Measurements from ENCODE around the gene EPHA6. TPM values are rescaled to one million over a fixed set of nuclear protein-coding genes. Genes with fewer than 3 reads are reported as not detected.
A peak's percentile ranks its signal among the peaks of the same experiment; 100 is the strongest.

EPHA6 gene
- total and polyA plus RNA-seq, 7 donors: 0.58 to 53.5 (median 45.4) TPM; not detected in 2

GRCh38 chr3:96991800-96992365 lies 177.5 kb downstream of the EPHA6 start:
- intact Hi-C loops (cut with DNase I): no loop called here
- no peaks in the 10 kb centered on the region for H3K36me3 ChIP-seq
- peaks cover 0 to 40% (median 26%) of the 10 kb centered on the region in 4 donors for H3K4me1 ChIP-seq
- peaks cover 0 to 6% (median 0%) of the 10 kb centered on the region in 4 donors for H3K9me3 ChIP-seq
- 59 to 71% methylated on average over 4 of the region's 4 CpGs for WGBS, 2 donors
- no peak overlapping the region for H3K4me3 ChIP-seq
- TF ChIP-seq POLR2A (IDR thresholded peaks at IDR 0.05): no peak
- TF ChIP-seq, protein P1, sequence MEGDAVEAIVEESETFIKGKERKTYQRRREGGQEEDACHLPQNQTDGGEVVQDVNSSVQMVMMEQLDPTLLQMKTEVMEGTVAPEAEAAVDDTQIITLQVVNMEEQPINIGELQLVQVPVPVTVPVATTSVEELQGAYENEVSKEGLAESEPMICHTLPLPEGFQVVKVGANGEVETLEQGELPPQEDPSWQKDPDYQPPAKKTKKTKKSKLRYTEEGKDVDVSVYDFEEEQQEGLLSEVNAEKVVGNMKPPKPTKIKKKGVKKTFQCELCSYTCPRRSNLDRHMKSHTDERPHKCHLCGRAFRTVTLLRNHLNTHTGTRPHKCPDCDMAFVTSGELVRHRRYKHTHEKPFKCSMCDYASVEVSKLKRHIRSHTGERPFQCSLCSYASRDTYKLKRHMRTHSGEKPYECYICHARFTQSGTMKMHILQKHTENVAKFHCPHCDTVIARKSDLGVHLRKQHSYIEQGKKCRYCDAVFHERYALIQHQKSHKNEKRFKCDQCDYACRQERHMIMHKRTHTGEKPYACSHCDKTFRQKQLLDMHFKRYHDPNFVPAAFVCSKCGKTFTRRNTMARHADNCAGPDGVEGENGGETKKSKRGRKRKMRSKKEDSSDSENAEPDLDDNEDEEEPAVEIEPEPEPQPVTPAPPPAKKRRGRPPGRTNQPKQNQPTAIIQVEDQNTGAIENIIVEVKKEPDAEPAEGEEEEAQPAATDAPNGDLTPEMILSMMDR (IDR thresholded peaks at IDR 0.05): no peak
- TF ChIP-seq POLR2AphosphoS5 (IDR thresholded peaks at IDR 0.05): no peak
- no peak for TF ChIP-seq EP300 (IDR thresholded peaks at IDR 0.05)
- peak overlapping the region in 3 of 4 donors; percentile 26 to 60 (median 59) for H3K27ac ChIP-seq
- DNase-seq: no peak
- H3K27me3 ChIP-seq: no peaks in the 10 kb centered on the region

DNA sequence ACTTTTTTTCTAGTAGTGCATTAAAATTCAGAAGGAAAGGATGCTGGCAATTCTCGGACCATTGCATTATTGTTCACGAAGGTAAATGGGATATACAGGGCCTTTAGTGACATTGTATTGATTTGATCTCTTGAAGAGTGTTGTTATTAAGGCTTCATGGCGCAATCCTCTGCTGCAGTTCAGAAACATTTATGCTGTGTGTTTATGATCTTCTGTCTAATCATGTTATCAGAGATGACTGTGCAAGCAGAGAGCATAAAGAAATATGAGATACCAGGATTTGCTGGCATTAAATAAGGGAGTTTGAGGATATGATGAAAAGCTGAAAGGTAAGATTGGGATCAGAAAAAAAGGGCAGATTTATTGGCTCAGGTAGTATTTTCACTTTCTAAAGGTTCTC lies 180.6 kb downstream of the EPHA6 start:
- DNase-seq: no peak
- Histone ChIP-seq H3K4me3 (no peak overlapping the region), H3K27ac (peak overlapping the region in 2 of 4 donors; percentile 38 to 41), H3K9me3 (peaks cover 0 to 6% (median 2%) of the 10 kb centered on the region in 4 donors), H3K36me3 (no peaks in the 10 kb centered on the region), H3K4me1 (peaks cover 0 to 50% (median 33%) of the 10 kb centered on the region in 4 donors), H3K27me3 (no peaks in the 10 kb centered on the region)
- TF ChIP-seq POLR2AphosphoS5 (IDR thresholded peaks at IDR 0.05) (no peak), EP300 (IDR thresholded peaks at IDR 0.05) (no peak), POLR2A (IDR thresholded peaks at IDR 0.05) (no peak)
- TF ChIP-seq, protein P1 (IDR thresholded peaks at IDR 0.05): no peak
- 88 to 93% methylated on average over 3 of the region's 3 CpGs for WGBS, 2 donors
- intact Hi-C loops (cut with DNase I): no loop called here

- no peak for TF ChIP-seq POLR2AphosphoS5 (IDR thresholded peaks at IDR 0.05)
- no peak for TF ChIP-seq POLR2A (IDR thresholded peaks at IDR 0.05)
- no peak for TF ChIP-seq EP300 (IDR thresholded peaks at IDR 0.05)
- TF ChIP-seq, protein P1 (IDR thresholded peaks at IDR 0.05): no peak
- no peaks in the 10 kb centered on the region for H3K36me3 ChIP-seq
- H3K9me3 ChIP-seq: peaks cover 0 to 6% (median 2%) of the 10 kb centered on the region in 4 donors
- H3K27me3 ChIP-seq: no peaks in the 10 kb centered on the region
- H3K27ac ChIP-seq: peak overlapping the region in 2 of 4 donors; percentile 38 to 41
- peaks cover 0 to 60% (median 31%) of the 10 kb centered on the region in 4 donors for H3K4me1 ChIP-seq
- 38 to 51% methylated on average over 1 of the region's 1 CpG for WGBS, 2 donors
- H3K4me3 ChIP-seq: no peak overlapping the region
- no peak for DNase-seq
- intact Hi-C loops (cut with DNase I): no loop called here
These were observed 181.6 kb downstream of the EPHA6 start for GRCh38 chr3:96996009-96996408.

DNA sequence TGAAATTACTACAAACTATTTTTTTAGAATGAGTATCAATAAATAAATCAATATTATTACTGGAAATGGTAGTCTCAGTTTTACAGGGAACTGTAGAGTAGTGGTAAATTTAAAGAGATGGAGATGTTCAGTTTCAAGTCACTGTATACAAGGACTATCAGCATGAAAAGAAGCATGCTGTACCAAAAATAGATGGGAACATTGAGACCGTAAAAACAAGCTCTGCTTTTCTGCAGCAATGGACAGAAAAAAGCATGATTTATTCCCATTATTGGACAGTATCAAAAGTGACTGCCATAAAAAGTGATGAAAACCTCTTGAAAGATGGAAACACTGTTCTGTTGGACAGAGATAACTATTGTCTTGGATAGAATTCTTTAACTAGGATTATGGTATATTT lies 187.2 kb downstream of the EPHA6 start:
- DNase-seq: no peak
- intact Hi-C loops (cut with DNase I): no loop called here
- Histone ChIP-seq H3K27ac (peak overlapping the region in 2 of 4 donors; percentile 22 to 51), H3K36me3 (no peaks in the 10 kb centered on the region), H3K4me3 (no peak overlapping the region), H3K4me1 (peaks cover 0 to 38% (median 7%) of the 10 kb centered on the region in 4 donors), H3K9me3 (peaks cover 0 to 4% (median 1%) of the 10 kb centered on the region in 4 donors), H3K27me3 (no peaks in the 10 kb centered on the region)
- WGBS, 2 donors: 72 to 89% methylated on average over 1 of the region's 1 CpG
- TF ChIP-seq POLR2A (IDR thresholded peaks at IDR 0.05) (no peak), EP300 (IDR thresholded peaks at IDR 0.05) (peak; percentile 33 to 76 (median 47)), POLR2AphosphoS5 (IDR thresholded peaks at IDR 0.05) (peak; percentile 65 to 82 (median 79))
- TF ChIP-seq, protein P1 (IDR thresholded peaks at IDR 0.05): no peak
